AG04450 (cell line): ENCODE measurements around the gene DDX23. TPM values are rescaled to one million over a fixed set of nuclear protein-coding genes. Genes with fewer than 3 reads are reported as not detected.

Experiments used
- CTCF ChIA-PET: fragments of 300-600, 350-600 bp; formaldehyde crosslinking; extraction: SDS; loops from one replicate; lab custom pipeline; 2022; ENCODE audit warnings: antibody characterized with exemption, inconsistent platforms; lab: Charles Lee
- POLR2A ChIA-PET: fragments of 350-600 bp; formaldehyde crosslinking; extraction: SDS; loops from one replicate; lab custom pipeline; 2021; ENCODE audit warnings: antibody characterized with exemption, inconsistent platforms; lab: Yijun Ruan, JAX
- DNase-seq: peaks from one replicate; pipeline ENCODE4 v3.0.0-alpha.2; 2011; ENCODE audit warnings: low read depth, low spot score
- H3K27ac ChIP-seq: one replicate; pipeline ENCODE4 v1.5.1; 2012; ENCODE audit warnings: low read depth, low read length, control low read depth
- H3K27me3 ChIP-seq: one replicate; pipeline ENCODE4 v1.6.0; 2012; ENCODE audit warnings: low read length; ENCODE audit not compliant: control insufficient read depth, insufficient read depth
- H3K4me3 ChIP-seq: 2 replicates; pipeline ENCODE4 v1.5.1; 2011; ENCODE audit warnings: mild to moderate bottlenecking, low read depth, low read length, control low read depth
- H3K9me3 ChIP-seq: 2 replicates; pipeline ENCODE4 v1.5.1; 2012; ENCODE audit warnings: low read length; ENCODE audit not compliant: control insufficient read depth, insufficient read depth
- polyA plus RNA-seq: library from polyadenylated mRNA; depleted of rRNA; stranded (reverse); fragments of >200 nt; gene quantifications from 2 replicates; pipeline ENCODE4 v1.2.3, GENCODE V29; 2011
- TF ChIP-seq, protein P1 (sequence below): IDR thresholded peaks from 2 replicates; pipeline ENCODE4 v1.5.1; 2011; ENCODE audit warnings: low read depth, low read length, control low read depth, inconsistent platforms

Gene DDX23
- polyA plus RNA-seq, 1 experiment: 56.6 TPM

DNA sequence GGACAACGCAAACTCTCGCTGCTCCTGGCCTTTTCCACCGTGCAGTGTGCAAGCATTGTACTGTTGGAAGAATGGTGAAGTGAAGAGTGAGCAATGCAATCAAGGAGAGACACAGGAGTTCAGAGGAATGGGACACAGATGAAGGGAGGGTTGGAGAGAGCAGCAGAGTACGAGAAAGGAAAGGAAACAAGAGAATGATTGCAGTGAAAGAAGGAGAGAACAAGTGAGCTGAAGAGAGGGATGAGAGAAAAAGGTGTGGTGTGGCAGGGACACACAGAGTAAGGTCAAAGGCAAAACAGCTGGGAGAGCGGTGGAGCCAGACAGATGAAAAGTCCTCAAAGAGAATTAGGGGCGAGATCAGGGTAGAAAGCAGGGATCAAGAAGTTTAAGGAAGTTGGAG lies 20.7 kb downstream of the DDX23 start:
- no peaks in the 10 kb centered on the region for H3K27me3 ChIP-seq
- H3K4me3 ChIP-seq: no peak overlapping the region
- H3K9me3 ChIP-seq: no peaks in the 10 kb centered on the region
- ChIA-PET CTCF (interaction anchor here (1.0 kb wide), 1 partner anchor 73 kb away, joined by 3 read pairs; a partner anchor contains a TSS), POLR2A (interaction anchor here (1.1 kb wide), 1 partner anchor 17 kb away, joined by 3 read pairs; no protein-coding TSS in a partner anchor)
- DNase-seq: no peak
- no peak overlapping the region for H3K27ac ChIP-seq
- TF ChIP-seq, protein P1, sequence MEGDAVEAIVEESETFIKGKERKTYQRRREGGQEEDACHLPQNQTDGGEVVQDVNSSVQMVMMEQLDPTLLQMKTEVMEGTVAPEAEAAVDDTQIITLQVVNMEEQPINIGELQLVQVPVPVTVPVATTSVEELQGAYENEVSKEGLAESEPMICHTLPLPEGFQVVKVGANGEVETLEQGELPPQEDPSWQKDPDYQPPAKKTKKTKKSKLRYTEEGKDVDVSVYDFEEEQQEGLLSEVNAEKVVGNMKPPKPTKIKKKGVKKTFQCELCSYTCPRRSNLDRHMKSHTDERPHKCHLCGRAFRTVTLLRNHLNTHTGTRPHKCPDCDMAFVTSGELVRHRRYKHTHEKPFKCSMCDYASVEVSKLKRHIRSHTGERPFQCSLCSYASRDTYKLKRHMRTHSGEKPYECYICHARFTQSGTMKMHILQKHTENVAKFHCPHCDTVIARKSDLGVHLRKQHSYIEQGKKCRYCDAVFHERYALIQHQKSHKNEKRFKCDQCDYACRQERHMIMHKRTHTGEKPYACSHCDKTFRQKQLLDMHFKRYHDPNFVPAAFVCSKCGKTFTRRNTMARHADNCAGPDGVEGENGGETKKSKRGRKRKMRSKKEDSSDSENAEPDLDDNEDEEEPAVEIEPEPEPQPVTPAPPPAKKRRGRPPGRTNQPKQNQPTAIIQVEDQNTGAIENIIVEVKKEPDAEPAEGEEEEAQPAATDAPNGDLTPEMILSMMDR: no peak

DNA sequence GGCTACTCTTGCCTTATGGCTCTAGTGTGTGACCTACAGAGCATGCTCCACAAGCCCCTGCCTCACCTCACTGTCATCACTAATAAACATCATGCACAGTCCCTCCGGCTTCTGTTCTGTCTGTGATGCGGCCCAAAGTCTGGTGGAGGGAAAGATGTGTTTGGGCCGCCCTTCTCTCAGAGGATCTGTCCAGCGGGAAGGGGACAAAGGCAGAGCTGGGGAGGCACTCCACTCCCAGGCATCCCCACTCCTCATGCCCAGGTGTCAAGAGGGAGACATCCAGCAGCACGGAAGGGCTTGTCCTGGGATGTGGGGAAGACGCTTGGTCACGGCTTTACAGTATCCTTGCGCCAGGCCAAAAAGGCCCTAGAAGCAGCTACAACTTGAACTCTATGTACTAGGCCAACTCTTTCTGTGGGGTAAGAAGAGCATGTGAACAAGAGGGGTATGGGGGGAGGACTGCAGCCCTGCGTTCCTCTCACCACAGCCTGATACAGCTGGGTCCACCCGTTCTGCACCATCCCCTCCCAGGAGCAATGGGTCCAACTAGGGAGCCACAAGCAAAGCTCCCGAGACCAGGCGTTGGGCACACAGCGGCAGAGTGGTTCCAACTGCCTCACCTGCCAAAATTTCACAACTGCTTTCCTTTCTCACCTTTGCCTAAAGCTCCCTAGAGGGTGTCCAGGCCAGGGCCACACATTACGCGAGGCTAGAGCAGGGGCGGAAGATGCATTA lies 23.0 kb downstream of the DDX23 start:
- CTCF ChIA-PET: interaction anchor here (2.4 kb wide), 1 partner anchor 24 kb away, joined by 7 read pairs; no protein-coding TSS in a partner anchor
- Histone ChIP-seq H3K27me3 (no peaks in the 10 kb centered on the region), H3K4me3 (no peak overlapping the region), H3K9me3 (no peaks in the 10 kb centered on the region), H3K27ac (peak overlapping the region; percentile 21)
- DNase-seq: no peak
- POLR2A ChIA-PET: interaction anchor here (1.0 kb wide), 1 partner anchor 17 kb away, joined by 4 read pairs; no protein-coding TSS in a partner anchor
- TF ChIP-seq, protein P1: no peak

DNA sequence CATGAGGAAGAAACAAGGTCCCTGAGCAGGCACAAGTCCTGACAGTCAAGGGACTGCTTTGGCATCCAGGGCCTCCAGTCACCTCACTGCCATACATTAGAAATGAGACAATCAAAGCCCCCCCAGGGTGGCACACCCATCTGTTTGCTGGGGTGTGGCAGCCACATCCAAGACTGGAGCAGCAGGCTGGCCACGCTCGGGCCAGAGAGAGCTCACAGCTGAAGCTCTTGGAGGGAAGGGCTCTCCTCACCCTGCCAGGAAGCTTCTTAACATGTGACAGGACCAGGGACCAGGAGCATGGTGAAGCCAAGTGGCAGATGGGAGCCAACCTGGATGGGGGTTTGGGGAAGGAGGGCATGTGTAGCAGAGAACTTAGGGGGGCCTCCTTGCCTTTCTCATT lies 23.7 kb downstream of the DDX23 start:
- Histone ChIP-seq H3K27ac (no peak overlapping the region), H3K9me3 (no peaks in the 10 kb centered on the region), H3K4me3 (no peak overlapping the region), H3K27me3 (no peaks in the 10 kb centered on the region)
- ChIA-PET CTCF (interaction anchor here (1.9 to 2.4 kb wide), 2 partner anchors 14 to 25 kb away, joined by 7 read pairs; no protein-coding TSS in a partner anchor), POLR2A (interaction anchor here (1.0 kb wide), 1 partner anchor 17 kb away, joined by 4 read pairs; no protein-coding TSS in a partner anchor)
- no peak for DNase-seq
- TF ChIP-seq, protein P1: no peak

DNA sequence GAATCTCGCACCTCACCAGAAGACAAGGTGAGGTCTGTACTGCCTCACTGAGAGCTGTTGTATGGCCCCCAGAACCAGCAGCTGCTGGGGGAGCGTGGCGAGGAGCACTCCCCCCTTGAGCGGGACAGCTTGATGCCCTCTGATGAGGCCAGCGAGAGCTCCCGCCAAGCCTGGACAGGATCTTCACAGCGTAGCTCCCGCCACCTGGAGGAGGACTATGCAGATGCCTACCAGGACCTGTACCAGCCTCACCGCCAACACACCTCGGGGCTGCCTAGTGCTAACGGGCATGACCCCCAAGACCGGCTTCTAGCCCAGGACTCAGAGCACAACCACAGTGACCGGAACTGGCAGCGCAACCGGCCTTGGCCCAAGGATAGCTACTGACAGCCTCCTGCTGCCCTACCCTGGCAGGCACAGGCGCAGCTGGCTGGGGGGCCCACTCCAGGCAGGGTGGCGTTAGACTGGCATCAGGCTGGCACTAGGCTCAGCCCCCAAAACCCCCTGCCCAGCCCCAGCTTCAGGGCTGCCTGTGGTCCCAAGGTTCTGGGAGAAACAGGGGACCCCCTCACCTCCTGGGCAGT lies 24.4 kb downstream of the DDX23 start:
- TF ChIP-seq, protein P1: no peak
- POLR2A ChIA-PET: interaction anchor here (0.6 kb wide), 1 partner anchor 25 kb away, joined by 4 read pairs; the partner anchor contains the start of gene DDX23
- CTCF ChIA-PET: interaction anchor here (0.8 to 2.4 kb wide), 4 partner anchors 11 to 109 kb away, joined by 3 to 7 read pairs (median 6); no protein-coding TSS in a partner anchor

More for the DNA sequence above, 24.4 kb downstream of the DDX23 start:
- H3K4me3 ChIP-seq: no peak overlapping the region
- no peak for DNase-seq
- H3K27me3 ChIP-seq: no peaks in the 10 kb centered on the region
- no peak overlapping the region for H3K27ac ChIP-seq
- no peaks in the 10 kb centered on the region for H3K9me3 ChIP-seq
